A673 (cell line): ENCODE results near the gene EXPH5. TPM values are rescaled to one million over a fixed set of nuclear protein-coding genes. Genes with fewer than 3 reads are reported as not detected.

Source experiments
- BruUV-seq: library from RNA; stranded (reverse); fragments of 400-500 nt; replicated peaks from 2 replicates; lab custom pipeline; 2021; lab: Mats Ljungman, UMichigan
- CTCF ChIA-PET: fragments of 300-600 bp; sonication (Branson Sonifier 250); formaldehyde crosslinking; loops from one replicate; lab custom pipeline; 2022; ENCODE audit warnings: antibody characterized with exemption; lab: Charles Lee
- POLR2A ChIA-PET: fragments of 300-600 bp; sonication (Branson Sonifier 250); formaldehyde crosslinking; loops from one replicate; lab custom pipeline; 2022; ENCODE audit warnings: antibody characterized with exemption; ENCODE audit not compliant: low non-redundant PET; lab: Charles Lee
- DNase-seq: peaks from one replicate; pipeline ENCODE4 v3.0.0-alpha.2; 2015; ENCODE audit warnings: low spot score
- H3K27ac ChIP-seq: fragments of 200-600 bp; sonication (generic); 2 replicates; pipeline ENCODE4 v1.5.1; 2016; ENCODE audit warnings: mixed run types, low read depth, mild to moderate bottlenecking, mixed read lengths, antibody characterized with exemption, low read length; ENCODE audit not compliant: poor library complexity, severe bottlenecking
- H3K27me3 ChIP-seq: fragments of 200-600 bp; sonication (generic); replicated peaks from 2 replicates; pipeline ENCODE4 v1.6.1; 2017; ENCODE audit warnings: mixed run types, low read depth, mild to moderate bottlenecking, mixed read lengths, antibody characterized with exemption, low read length; ENCODE audit not compliant: insufficient read depth, poor library complexity
- H3K36me3 ChIP-seq: fragments of 200-600 bp; sonication (generic); 2 replicates; pipeline ENCODE4 v1.6.1; 2016; ENCODE audit warnings: mixed run types, mild to moderate bottlenecking, mixed read lengths, antibody characterized with exemption, low read length; ENCODE audit not compliant: insufficient read depth, poor library complexity, severe bottlenecking
- H3K4me1 ChIP-seq: fragments of 200-600 bp; sonication (generic); 2 replicates; pipeline ENCODE4 v1.6.1; 2017; ENCODE audit warnings: mixed run types, mild to moderate bottlenecking, mixed read lengths, antibody characterized with exemption, low read length; ENCODE audit not compliant: insufficient read depth, poor library complexity, severe bottlenecking
- H3K4me3 ChIP-seq: fragments of 200-600 bp; sonication (generic); 2 replicates; pipeline ENCODE4 v1.5.1; 2016; ENCODE audit warnings: low read depth, mixed run types, mild to moderate bottlenecking, mixed read lengths, low read length; ENCODE audit not compliant: poor library complexity, severe bottlenecking
- H3K9me3 ChIP-seq: fragments of 200-600 bp; sonication (generic); 2 replicates; pipeline ENCODE4 v1.6.1; 2016; ENCODE audit warnings: mixed run types, low read depth, mild to moderate bottlenecking, mixed read lengths, antibody characterized with exemption, low read length; ENCODE audit not compliant: poor library complexity, severe bottlenecking
- CTCF ChIP-seq: fragments of 300-800, 200-600 bp; sonication (generic); conservative IDR thresholded peaks from 2 replicates; pipeline ENCODE4 v1.5.1; 2017; ENCODE audit warnings: low read depth, mild to moderate bottlenecking, antibody characterized with exemption, low read length, moderate library complexity, mixed read lengths
- EZH2 ChIP-seq: fragments of 200-600 bp; sonication (generic); IDR thresholded peaks from 2 replicates; pipeline ENCODE4 v1.6.1; 2017; ENCODE audit warnings: borderline replicate concordance, low read depth, mild to moderate bottlenecking, mixed read lengths, antibody characterized with exemption, low read length; ENCODE audit not compliant: poor library complexity, severe bottlenecking
- intact Hi-C: fragments of 100-400 bp; cut with micrococcal nuclease; formaldehyde crosslinking; loops from one replicate; pipeline ENCODE4 v1.10.0; 2022; ENCODE audit not compliant: unreplicated experiment
- total RNA-seq: library from RNA; stranded (reverse); gene quantifications from 2 replicates; pipeline ENCODE4 v1.2.3, GENCODE V29; 2021

EXPH5 gene
- total RNA-seq, 1 experiment from 2014 or later, result 0.26 TPM

- H3K27me3 ChIP-seq, result no peaks in the 10 kb centered on the region
- H3K27ac ChIP-seq, result no peak overlapping the region
- DNase-seq, result no peak
- no TSS peak for BruUV-seq
- POLR2A ChIA-PET, result no interaction called here
- CTCF ChIA-PET, result no interaction called here
- TF ChIP-seq EZH2 (no peak), CTCF (no peak)
- H3K4me1 ChIP-seq, result no peaks in the 10 kb centered on the region
- intact Hi-C loops, result no loop called here
- H3K9me3 ChIP-seq, result no peaks in the 10 kb centered on the region
- H3K4me3 ChIP-seq, result no peak overlapping the region
- no peaks in the 10 kb centered on the region for H3K36me3 ChIP-seq
These were observed 47.6 kb downstream of the EXPH5 start for GRCh38 chr11:108545909-108546501.

- TF ChIP-seq EZH2 (no peak), CTCF (no peak)
- ChIA-PET POLR2A (no interaction called here), CTCF (no interaction called here)
- H3K4me3 ChIP-seq, result no peak overlapping the region
- H3K9me3 ChIP-seq, result no peaks in the 10 kb centered on the region
- no peak overlapping the region for H3K27ac ChIP-seq
- H3K36me3 ChIP-seq, result no peaks in the 10 kb centered on the region
- intact Hi-C loops, result no loop called here
- no TSS peak for BruUV-seq
- no peak for DNase-seq
- no peaks in the 10 kb centered on the region for H3K4me1 ChIP-seq
- no peaks in the 10 kb centered on the region for H3K27me3 ChIP-seq
These were observed 50.1 kb downstream of the EXPH5 start for GRCh38 chr11:108543316-108543964.

- ChIA-PET CTCF (no interaction called here), POLR2A (no interaction called here)
- no peaks in the 10 kb centered on the region for H3K36me3 ChIP-seq
- H3K27me3 ChIP-seq, result no peaks in the 10 kb centered on the region
- intact Hi-C loops, result no loop called here
- H3K4me1 ChIP-seq, result no peaks in the 10 kb centered on the region
- no peak overlapping the region for H3K27ac ChIP-seq
- no TSS peak for BruUV-seq
- TF ChIP-seq CTCF (no peak), EZH2 (no peak)
- DNase-seq, result no peak
- H3K9me3 ChIP-seq, result no peaks in the 10 kb centered on the region
- no peak overlapping the region for H3K4me3 ChIP-seq
These were observed 52.0 kb downstream of the EXPH5 start for GRCh38 chr11:108541531-108541930.
